ENCODE results near the gene XRCC1.

DNA sequence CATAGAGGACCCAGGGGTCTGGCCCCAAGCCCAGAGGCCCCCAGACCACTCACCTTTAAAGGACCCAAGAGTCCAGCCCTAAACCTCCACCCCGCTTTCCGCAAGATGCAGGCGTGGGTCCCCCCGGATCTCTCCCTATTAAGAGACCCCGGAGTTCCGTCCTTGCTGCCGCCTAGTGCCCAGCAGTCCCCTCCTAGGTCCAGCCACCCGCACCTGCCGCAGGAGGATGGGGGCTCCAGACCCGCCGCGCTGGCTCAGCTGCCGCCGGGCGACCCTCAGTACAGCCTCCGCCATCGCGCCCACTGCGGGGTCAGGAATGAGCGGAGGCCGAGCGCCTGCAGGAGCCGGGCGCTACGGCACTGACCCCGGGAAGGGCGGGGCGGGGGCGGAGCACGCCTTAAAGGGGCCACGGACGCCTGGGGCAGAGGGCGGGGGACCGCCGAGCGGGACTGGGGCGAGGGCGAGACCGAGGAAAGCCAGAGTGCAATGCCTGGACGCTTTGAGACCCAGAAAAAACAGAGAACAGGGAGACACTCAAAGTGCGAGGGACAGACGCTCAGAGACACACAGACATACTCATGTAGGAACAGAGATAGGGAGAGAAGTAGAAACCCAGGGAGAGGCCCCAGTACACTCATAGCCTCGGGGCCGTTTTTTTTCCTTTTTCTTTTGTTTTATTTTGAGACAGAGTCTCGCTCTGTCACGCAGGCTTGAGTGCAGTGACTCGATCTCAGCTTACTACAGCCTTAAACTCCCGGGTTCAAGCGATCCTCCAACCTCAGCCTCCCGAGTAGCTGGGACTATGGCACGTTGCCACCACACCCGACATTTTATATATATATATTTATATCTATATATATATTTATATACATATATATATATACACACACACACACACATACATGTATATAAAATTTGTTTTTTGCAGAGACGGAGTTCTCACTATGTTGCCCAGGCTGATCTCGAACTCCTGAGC, 48.2 kb downstream of the XRCC1 start, which contains the start of gene ETHE1:
- TF ChIP-seq EP300 (IDR thresholded peaks at IDR 0.05; ENCODE audit: borderline replicate concordance in 1 of 2, low read depth in 1 of 2, low read length in 1 of 2), result no peak
- TF ChIP-seq, protein P1, sequence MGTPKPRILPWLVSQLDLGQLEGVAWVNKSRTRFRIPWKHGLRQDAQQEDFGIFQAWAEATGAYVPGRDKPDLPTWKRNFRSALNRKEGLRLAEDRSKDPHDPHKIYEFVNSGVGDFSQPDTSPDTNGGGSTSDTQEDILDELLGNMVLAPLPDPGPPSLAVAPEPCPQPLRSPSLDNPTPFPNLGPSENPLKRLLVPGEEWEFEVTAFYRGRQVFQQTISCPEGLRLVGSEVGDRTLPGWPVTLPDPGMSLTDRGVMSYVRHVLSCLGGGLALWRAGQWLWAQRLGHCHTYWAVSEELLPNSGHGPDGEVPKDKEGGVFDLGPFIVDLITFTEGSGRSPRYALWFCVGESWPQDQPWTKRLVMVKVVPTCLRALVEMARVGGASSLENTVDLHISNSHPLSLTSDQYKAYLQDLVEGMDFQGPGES (IDR thresholded peaks at IDR 0.05; ENCODE audit: low read depth, low read length), result no peak
- TF ChIP-seq, protein P2, sequence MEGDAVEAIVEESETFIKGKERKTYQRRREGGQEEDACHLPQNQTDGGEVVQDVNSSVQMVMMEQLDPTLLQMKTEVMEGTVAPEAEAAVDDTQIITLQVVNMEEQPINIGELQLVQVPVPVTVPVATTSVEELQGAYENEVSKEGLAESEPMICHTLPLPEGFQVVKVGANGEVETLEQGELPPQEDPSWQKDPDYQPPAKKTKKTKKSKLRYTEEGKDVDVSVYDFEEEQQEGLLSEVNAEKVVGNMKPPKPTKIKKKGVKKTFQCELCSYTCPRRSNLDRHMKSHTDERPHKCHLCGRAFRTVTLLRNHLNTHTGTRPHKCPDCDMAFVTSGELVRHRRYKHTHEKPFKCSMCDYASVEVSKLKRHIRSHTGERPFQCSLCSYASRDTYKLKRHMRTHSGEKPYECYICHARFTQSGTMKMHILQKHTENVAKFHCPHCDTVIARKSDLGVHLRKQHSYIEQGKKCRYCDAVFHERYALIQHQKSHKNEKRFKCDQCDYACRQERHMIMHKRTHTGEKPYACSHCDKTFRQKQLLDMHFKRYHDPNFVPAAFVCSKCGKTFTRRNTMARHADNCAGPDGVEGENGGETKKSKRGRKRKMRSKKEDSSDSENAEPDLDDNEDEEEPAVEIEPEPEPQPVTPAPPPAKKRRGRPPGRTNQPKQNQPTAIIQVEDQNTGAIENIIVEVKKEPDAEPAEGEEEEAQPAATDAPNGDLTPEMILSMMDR (IDR thresholded peaks at IDR 0.05), result peak; percentile 11; the same call in 1 of the 2 replicates
- TF ChIP-seq JUND (IDR thresholded peaks at IDR 0.05), result no peak
- TF ChIP-seq TEAD4 (IDR thresholded peaks at IDR 0.05; ENCODE audit: borderline replicate concordance, insufficient read depth), result no peak
- TF ChIP-seq, protein P3, sequence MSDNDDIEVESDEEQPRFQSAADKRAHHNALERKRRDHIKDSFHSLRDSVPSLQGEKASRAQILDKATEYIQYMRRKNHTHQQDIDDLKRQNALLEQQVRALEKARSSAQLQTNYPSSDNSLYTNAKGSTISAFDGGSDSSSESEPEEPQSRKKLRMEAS (IDR thresholded peaks at IDR 0.05; ENCODE audit: low read depth), result peak; percentile 47; the same call in 1 of the 2 replicates
- TF ChIP-seq RCOR1 (IDR thresholded peaks at IDR 0.05; ENCODE audit: low read length), result no peak
- TF ChIP-seq GABPA (IDR thresholded peaks at IDR 0.05; ENCODE audit: low read depth), result no peak
- TF ChIP-seq, protein P4, sequence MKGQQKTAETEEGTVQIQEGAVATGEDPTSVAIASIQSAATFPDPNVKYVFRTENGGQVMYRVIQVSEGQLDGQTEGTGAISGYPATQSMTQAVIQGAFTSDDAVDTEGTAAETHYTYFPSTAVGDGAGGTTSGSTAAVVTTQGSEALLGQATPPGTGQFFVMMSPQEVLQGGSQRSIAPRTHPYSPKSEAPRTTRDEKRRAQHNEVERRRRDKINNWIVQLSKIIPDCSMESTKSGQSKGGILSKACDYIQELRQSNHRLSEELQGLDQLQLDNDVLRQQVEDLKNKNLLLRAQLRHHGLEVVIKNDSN (IDR thresholded peaks at IDR 0.05; ENCODE audit: borderline replicate concordance, low read depth), result no peak
- no peak for TF ChIP-seq RAD21 (IDR thresholded peaks at IDR 0.05; ENCODE audit: low read length)
- no peak for TF ChIP-seq SMC3 (IDR thresholded peaks at IDR 0.05; ENCODE audit: low read depth, low read length)
- no peak for TF ChIP-seq ELF1 (IDR thresholded peaks at IDR 0.05)

Measured in SK-N-SH (cell line).